AG08395 (cell line): ENCODE data around the gene OSBPL1A.

Experiments used
- DNase-seq: peaks from one replicate; pipeline ENCODE4 v3.0.0; 2012; ENCODE audit warnings: mixed read lengths, low spot score

Gene OSBPL1A

GRCh38 chr18:24397694-24398368 is at the start of gene OSBPL1A:
OSBPL1A (minus strand) TSS chr18:24397824; CDS start chr18:24377533, 20,291 bp downstream.
- DNase-seq, result peak; percentile 95

- no peak for DNase-seq
Measured at GRCh38 chr18:24446953-24447538, 49.4 kb upstream of the OSBPL1A start.

GRCh38 chr18:24446453-24446852 is 48.8 kb upstream of the OSBPL1A start:
- DNase-seq, result no peak

- no peak for DNase-seq
Measured at GRCh38 chr18:24443870-24444269, 46.2 kb upstream of the OSBPL1A start.

GRCh38 chr18:24436939-24437338 is 39.3 kb upstream of the OSBPL1A start:
- no peak for DNase-seq

- DNase-seq, result no peak
Measured at GRCh38 chr18:24432618-24433017, 35.0 kb upstream of the OSBPL1A start.

- no peak for DNase-seq
Measured at GRCh38 chr18:24429188-24429587, 31.6 kb upstream of the OSBPL1A start.

GRCh38 chr18:24428709-24429108 is 31.1 kb upstream of the OSBPL1A start:
- no peak for DNase-seq

- DNase-seq, result no peak
Measured at GRCh38 chr18:24427484-24427883, 29.9 kb upstream of the OSBPL1A start.

- DNase-seq, result peak; percentile 89
Measured at GRCh38 chr18:24426398-24427294, 29.0 kb upstream of the OSBPL1A start, which contains the start of gene IMPACT. IMPACT (plus strand) TSS chr18:24426670; CDS start chr18:24426757, 87 bp downstream.

GRCh38 chr18:24426073-24426397 is 28.4 kb upstream of the OSBPL1A start:
- no peak for DNase-seq

GRCh38 chr18:24421831-24422230 is 24.2 kb upstream of the OSBPL1A start:
- DNase-seq, result no peak

GRCh38 chr18:24420551-24420950 is 22.9 kb upstream of the OSBPL1A start:
- no peak for DNase-seq

GRCh38 chr18:24417480-24417879 is 19.9 kb upstream of the OSBPL1A start:
- DNase-seq, result no peak

GRCh38 chr18:24414349-24415003 is 16.9 kb upstream of the OSBPL1A start:
- no peak for DNase-seq

- peak; percentile 59 for DNase-seq
Measured at GRCh38 chr18:24413148-24413547, 15.5 kb upstream of the OSBPL1A start.

GRCh38 chr18:24408496-24408895 is 10.9 kb upstream of the OSBPL1A start:
- DNase-seq, result no peak

- no peak for DNase-seq
Measured at GRCh38 chr18:24404591-24404990, 7.0 kb upstream of the OSBPL1A start.

GRCh38 chr18:24403076-24403475 is 5.5 kb upstream of the OSBPL1A start:
- no peak for DNase-seq

- DNase-seq, result no peak
Measured at GRCh38 chr18:24402209-24402785, 4.7 kb upstream of the OSBPL1A start.

GRCh38 chr18:24400587-24400986 is 3.0 kb upstream of the OSBPL1A start:
- DNase-seq, result no peak

- peak; percentile 9 for DNase-seq
Measured at GRCh38 chr18:24398540-24398939, 916 bp upstream of the OSBPL1A start.
